Hepatocyte (in vitro differentiated cells): ENCODE measurements around the gene CD200.

Source experiments
- EZH2 ChIP-seq: fragments of 200-600 bp; sonication (generic); IDR thresholded peaks from 2 replicates; pipeline ENCODE4 v1.6.1; 2016; ENCODE audit warnings: antibody characterized with exemption, mild to moderate bottlenecking, borderline replicate concordance
- TF ChIP-seq, protein P1 (sequence below): fragments of 200-600 bp; sonication (generic); IDR thresholded peaks from 2 replicates; pipeline ENCODE4 v1.5.1; 2016; ENCODE audit warnings: antibody characterized with exemption, mild to moderate bottlenecking; ENCODE audit not compliant: poor library complexity

DNA sequence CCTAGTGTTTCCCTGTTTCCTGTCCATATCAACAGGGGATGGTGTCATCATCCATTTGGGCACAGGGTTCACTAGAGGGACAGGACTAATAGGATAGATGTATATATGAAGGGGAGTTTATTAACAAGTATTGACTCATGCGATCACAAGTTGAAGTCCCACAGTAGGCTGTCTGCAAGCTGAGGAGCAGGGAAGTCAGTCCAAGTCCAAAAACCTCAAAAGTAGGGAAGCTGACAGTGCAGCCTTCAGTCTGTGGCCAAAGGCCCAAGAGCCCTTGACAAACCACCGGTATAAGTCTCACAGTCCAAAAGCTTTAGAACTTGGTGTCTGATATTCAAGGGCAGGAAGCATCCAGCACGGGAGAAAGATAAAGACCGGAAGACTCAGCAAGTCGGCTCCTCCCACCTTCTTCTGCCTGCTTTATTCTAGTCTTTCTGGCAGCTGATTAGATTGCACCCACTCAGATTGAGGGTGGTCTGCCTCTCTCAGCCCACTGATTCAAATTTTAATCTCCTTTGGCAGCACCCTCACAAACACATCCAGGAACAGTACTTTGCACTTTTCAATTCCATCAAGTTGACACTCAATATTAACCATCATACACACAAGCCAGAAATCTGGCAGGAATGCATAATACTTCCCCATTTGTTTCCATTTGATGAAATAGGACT is 43.4 kb downstream of the CD200 start:
- TF ChIP-seq, protein P1, sequence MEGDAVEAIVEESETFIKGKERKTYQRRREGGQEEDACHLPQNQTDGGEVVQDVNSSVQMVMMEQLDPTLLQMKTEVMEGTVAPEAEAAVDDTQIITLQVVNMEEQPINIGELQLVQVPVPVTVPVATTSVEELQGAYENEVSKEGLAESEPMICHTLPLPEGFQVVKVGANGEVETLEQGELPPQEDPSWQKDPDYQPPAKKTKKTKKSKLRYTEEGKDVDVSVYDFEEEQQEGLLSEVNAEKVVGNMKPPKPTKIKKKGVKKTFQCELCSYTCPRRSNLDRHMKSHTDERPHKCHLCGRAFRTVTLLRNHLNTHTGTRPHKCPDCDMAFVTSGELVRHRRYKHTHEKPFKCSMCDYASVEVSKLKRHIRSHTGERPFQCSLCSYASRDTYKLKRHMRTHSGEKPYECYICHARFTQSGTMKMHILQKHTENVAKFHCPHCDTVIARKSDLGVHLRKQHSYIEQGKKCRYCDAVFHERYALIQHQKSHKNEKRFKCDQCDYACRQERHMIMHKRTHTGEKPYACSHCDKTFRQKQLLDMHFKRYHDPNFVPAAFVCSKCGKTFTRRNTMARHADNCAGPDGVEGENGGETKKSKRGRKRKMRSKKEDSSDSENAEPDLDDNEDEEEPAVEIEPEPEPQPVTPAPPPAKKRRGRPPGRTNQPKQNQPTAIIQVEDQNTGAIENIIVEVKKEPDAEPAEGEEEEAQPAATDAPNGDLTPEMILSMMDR: no peak
- TF ChIP-seq EZH2: no peak
